Erythroblast (primary cell): ENCODE measurements around the gene APIP.

Source experiments
- GATA1 ChIP-seq: IDR thresholded peaks from 2 replicates; pipeline ENCODE4 v1.6.1; 2011; ENCODE audit warnings: low read depth, mild to moderate bottlenecking, control low read depth, low read length, moderate library complexity
- POLR2A ChIP-seq: IDR thresholded peaks from 2 replicates; pipeline ENCODE4 v1.6.1; 2011; ENCODE audit warnings: mild to moderate bottlenecking, low read length

DNA sequence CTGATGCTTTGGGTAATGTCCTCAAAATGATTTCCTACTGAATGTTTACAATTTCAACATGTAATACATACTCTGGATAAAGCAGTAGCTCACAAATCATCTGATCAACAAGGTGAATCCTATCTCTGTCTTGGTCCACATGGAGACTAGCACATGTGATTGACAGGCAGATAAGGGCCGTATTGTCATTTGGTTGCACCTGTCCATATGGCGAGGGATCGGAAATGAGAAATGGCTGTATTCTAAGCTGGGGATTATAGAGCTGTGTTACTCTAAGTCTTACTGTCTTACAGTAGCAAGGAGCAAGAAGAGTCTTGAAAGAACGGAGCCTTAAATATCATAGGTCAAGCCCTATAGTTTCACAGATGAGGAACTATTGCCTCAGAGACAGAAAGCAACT lies 55.7 kb downstream of the APIP start:
- TF ChIP-seq POLR2A = no peak
- no peak for TF ChIP-seq GATA1
